Left ventricle myocardium inferior (tissue), 1 donor: ENCODE results near the gene MUC4. TPM values are rescaled to one million over a fixed set of nuclear protein-coding genes. Genes with fewer than 3 reads are reported as not detected.

Source experiments
- DNase-seq: peaks from one replicate; pipeline ENCODE4 v3.0.0-alpha.2; 2020
- H3K27ac ChIP-seq: fragments of 200-600 bp; replicated peaks from 2 replicates; pipeline ENCODE4 v1.8.0; 2021
- H3K27me3 ChIP-seq: fragments of 200-600 bp; 2 replicates; pipeline ENCODE4 v1.8.0; 2021; ENCODE audit warnings: low read depth
- H3K36me3 ChIP-seq: fragments of 200-600 bp; 2 replicates; pipeline ENCODE4 v1.8.0; 2021
- H3K4me1 ChIP-seq: fragments of 200-600 bp; 2 replicates; pipeline ENCODE4 v1.8.0; 2021
- H3K4me3 ChIP-seq: fragments of 200-600 bp; 2 replicates; pipeline ENCODE4 v1.8.0; 2021; ENCODE audit warnings: mild to moderate bottlenecking, moderate library complexity
- H3K9me3 ChIP-seq: fragments of 200-600 bp; replicated peaks from 2 replicates; pipeline ENCODE4 v1.8.0; 2021
- CTCF ChIP-seq: fragments of 200-600 bp; IDR thresholded peaks from 2 replicates; pipeline ENCODE4 v1.8.0; 2021; ENCODE audit warnings: antibody characterized with exemption, mild to moderate bottlenecking, borderline replicate concordance
- intact Hi-C: fragments of 100-400 bp; cut with micrococcal nuclease; formaldehyde crosslinking; loops from one replicate; pipeline ENCODE4 v1.11.0; 2022
- total RNA-seq: library from RNA; stranded (reverse); fragmentation: NEBNext Ultra II Directional; extraction: Animal tissue kit (Norgen Biotek cat#: 25700); gene quantifications from one replicate; pipeline ENCODE4 v1.2.1, GENCODE V29; 2021
- donor health status: DM: no; HTN: yes; CAD: no; lungs with severe emphysema.

MUC4 gene
- total RNA-seq, 1 donor from 2014 or later, result 0.11 TPM

DNA sequence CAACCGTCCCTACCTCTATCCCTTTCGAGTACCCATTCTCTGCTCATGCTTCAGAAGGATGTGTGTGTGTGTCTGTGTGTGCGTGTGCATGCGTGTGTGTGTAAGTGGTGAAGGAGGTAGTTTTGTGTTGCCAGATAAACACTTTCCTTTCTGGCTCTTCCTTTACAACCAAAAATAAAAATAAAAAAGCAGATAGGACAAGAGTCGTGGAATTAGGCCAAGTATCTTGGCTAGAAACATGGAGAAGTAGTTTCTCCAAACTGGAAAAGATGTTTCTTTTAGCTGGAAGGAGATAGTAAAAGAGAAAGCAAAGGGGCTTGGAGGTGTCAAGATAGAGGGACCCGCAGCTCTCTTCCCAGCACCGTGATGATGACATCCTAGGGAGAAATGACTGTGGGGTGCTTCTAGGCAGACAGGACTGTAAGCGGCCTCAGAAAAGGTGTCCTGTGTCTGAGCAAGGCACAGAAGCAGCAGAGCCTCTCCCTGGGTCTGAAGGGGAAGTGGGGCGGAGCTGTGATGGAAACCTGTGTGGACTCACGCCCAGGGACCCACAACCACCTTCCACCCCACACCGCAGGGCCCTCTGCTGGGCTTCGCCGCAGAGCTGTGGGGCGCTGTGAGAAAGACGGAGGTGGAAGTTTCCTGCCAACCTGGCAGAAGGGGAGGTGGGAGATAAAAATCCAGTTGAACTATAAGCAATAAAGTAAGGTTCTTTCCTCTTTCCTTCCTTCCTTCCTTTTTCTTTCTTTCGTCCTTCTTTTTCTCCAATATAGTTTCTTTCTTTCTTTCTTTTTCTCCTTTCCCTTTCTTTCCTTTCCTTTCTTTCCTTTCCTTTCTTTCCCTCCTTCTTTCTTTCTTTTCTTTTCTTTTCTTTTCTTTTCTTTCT is 55.7 kb downstream of the MUC4 start:
- no peak overlapping the region for H3K27ac ChIP-seq
- no peak overlapping the region for H3K4me3 ChIP-seq
- intact Hi-C loops, result no loop called here
- DNase-seq, result no peak
- H3K9me3 ChIP-seq, result no peaks in the 10 kb centered on the region
- no peaks in the 10 kb centered on the region for H3K36me3 ChIP-seq
- H3K4me1 ChIP-seq, result peaks cover 21% of the 10 kb centered on the region
- no peak for TF ChIP-seq CTCF
- H3K27me3 ChIP-seq, result peaks cover 77% of the 10 kb centered on the region

GRCh38 chr3:195755391-195755790 is 56.3 kb downstream of the MUC4 start:
- intact Hi-C loops, result no loop called here
- Histone ChIP-seq H3K27ac (no peak overlapping the region), H3K27me3 (peaks cover 71% of the 10 kb centered on the region), H3K4me1 (peaks cover 21% of the 10 kb centered on the region), H3K9me3 (no peaks in the 10 kb centered on the region), H3K4me3 (no peak overlapping the region), H3K36me3 (no peaks in the 10 kb centered on the region)
- TF ChIP-seq CTCF, result no peak
- no peak for DNase-seq

- peaks cover 66% of the 10 kb centered on the region for H3K27me3 ChIP-seq
- no peaks in the 10 kb centered on the region for H3K36me3 ChIP-seq
- H3K27ac ChIP-seq, result no peak overlapping the region
- intact Hi-C loops, result no loop called here
- peaks cover 21% of the 10 kb centered on the region for H3K4me1 ChIP-seq
- no peak overlapping the region for H3K4me3 ChIP-seq
- TF ChIP-seq CTCF, result no peak
- no peaks in the 10 kb centered on the region for H3K9me3 ChIP-seq
- no peak for DNase-seq
Measured at GRCh38 chr3:195754906-195755305, 56.8 kb downstream of the MUC4 start.

- Histone ChIP-seq H3K9me3 (no peaks in the 10 kb centered on the region), H3K36me3 (no peaks in the 10 kb centered on the region), H3K27me3 (peaks cover 58% of the 10 kb centered on the region), H3K4me1 (peaks cover 21% of the 10 kb centered on the region), H3K27ac (no peak overlapping the region), H3K4me3 (no peak overlapping the region)
- DNase-seq, result no peak
- no peak for TF ChIP-seq CTCF
- intact Hi-C loops, result no loop called here
Measured at GRCh38 chr3:195754141-195754540, 57.6 kb downstream of the MUC4 start.

- no peak overlapping the region for H3K4me3 ChIP-seq
- peaks cover 21% of the 10 kb centered on the region for H3K4me1 ChIP-seq
- H3K27me3 ChIP-seq, result peaks cover 57% of the 10 kb centered on the region
- no peak for TF ChIP-seq CTCF
- no peak overlapping the region for H3K27ac ChIP-seq
- intact Hi-C loops, result no loop called here
- no peak for DNase-seq
- H3K9me3 ChIP-seq, result no peaks in the 10 kb centered on the region
- H3K36me3 ChIP-seq, result no peaks in the 10 kb centered on the region
Measured at GRCh38 chr3:195753581-195753980, 58.1 kb downstream of the MUC4 start.
